HG03159 (cell line): ENCODE data around the gene FHIT.
A peak's percentile ranks its signal among the peaks of the same experiment; 100 is the strongest.

Experiments used
- ATAC-seq: cut with Tn5 transposase; IDR thresholded peaks from one replicate; pipeline ENCODE4 v1.9.1; 2021; ENCODE audit warnings: mild to moderate bottlenecking, moderate library complexity; ENCODE audit not compliant: unreplicated experiment

The FHIT gene

DNA sequence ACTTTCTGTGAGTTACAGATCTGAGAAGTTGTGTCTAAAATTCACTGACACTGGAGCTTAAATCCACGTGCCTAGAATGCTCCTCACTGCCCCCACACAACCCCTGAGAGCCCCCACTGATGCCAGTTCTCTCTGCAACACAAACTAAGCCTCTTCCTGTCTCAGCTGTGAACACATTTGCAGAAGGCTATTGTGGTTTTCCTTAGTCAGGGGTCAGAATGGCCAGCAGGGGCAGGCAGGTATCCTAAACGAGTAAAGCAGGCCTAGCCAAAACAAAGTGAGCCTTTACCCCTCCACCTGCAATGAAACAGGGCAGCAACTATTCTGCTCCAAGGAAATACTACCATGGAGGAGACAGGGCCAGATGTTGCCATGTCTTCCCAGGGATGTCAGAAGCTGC lies 78.6 kb downstream of the FHIT start:
- ATAC-seq, result no peak

DNA sequence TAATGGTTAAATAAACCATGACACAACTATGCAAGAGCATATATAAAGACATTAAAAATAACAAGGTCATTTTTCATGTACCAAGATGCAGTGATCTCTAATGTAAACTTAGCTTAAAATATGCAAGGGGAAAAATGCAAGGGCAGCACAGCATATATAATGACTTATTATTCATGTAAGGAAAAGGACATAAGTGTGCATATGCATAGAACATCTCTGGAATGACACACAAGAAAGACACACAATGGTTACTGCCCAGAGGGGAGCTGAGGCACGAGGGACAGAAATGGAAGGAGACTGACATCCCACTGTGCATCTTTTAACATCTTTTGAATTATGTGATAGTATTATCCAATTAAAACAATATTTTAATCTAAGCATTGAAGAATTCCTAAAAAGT lies 79.0 kb downstream of the FHIT start:
- no peak for ATAC-seq

DNA sequence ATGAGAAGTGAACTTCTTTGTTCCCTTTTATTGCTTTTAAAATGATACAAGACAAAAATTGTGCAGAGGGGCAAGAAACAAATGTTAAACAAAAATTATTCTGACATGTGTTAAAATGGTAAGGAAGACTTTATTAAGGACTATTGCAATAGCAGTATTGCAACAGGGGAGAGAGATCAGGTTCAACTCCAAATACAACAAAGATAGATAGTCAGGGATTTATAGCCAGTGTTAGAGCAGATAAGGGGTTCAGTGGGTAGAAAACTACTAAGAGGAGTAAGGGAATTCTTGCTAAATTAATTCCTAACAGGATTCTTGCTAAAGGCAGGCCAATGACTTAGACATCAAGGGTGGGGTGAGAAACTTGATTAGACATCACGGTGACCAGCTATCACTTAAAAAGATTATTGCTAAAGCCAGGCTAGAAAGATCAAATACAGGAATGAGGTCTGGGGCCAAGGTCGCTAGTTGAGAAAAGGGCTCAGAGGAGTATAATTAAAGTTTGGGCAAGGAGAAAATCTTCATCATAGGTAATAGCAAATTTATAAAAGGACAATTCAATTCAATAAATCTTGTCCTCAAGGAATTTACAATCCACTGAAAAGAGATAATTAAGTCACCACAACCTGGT lies 81.5 kb downstream of the FHIT start:
- no peak for ATAC-seq

DNA sequence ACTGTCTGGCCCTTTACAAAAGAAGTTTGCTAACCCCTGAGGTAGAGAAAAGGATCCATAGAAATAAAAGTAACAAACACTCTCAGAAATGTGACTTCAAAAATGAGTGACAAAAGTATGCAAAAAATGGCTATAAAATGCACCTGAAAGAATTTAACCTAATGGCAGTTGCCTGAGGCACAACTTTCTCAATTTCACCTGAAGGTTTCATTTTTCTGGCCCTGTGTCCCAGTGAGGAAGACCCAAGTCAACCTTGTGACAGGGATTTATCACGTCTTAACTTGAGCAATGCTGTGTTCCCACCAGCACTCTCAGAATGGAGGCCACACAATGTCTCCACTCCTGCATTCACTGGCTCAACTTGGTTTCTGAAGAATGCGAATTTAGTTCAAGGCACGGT lies 83.0 kb downstream of the FHIT start:
- ATAC-seq, result no peak

DNA sequence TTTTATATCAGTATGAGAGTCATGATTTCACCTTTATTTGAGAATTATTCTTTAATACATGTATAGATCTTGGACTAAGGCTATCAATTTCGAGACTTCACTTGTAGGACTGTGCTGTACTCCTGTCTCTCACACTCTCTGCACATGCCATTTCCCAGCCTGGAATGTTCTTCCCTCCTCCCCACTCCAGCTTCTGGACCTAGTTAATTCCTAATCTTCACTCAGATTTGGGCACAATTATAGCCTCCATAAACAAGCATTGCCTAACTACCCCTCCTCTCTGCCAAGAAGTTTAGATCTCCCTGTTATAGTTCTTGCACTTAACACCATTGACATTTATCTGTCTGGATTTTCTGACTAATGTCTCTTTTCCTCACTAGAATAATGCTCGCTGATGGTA lies 88.3 kb downstream of the FHIT start:
- ATAC-seq, result no peak

GRCh38 chr3:61158667-61159066 lies 92.6 kb downstream of the FHIT start:
- ATAC-seq, result no peak

- ATAC-seq, result no peak
Observed at GRCh38 chr3:61158216-61158615, 93.0 kb downstream of the FHIT start.

- ATAC-seq, result peak; percentile 88
Observed at GRCh38 chr3:61157414-61157813, 93.8 kb downstream of the FHIT start.

GRCh38 chr3:61155701-61156292 lies 95.5 kb downstream of the FHIT start:
- ATAC-seq, result no peak

DNA sequence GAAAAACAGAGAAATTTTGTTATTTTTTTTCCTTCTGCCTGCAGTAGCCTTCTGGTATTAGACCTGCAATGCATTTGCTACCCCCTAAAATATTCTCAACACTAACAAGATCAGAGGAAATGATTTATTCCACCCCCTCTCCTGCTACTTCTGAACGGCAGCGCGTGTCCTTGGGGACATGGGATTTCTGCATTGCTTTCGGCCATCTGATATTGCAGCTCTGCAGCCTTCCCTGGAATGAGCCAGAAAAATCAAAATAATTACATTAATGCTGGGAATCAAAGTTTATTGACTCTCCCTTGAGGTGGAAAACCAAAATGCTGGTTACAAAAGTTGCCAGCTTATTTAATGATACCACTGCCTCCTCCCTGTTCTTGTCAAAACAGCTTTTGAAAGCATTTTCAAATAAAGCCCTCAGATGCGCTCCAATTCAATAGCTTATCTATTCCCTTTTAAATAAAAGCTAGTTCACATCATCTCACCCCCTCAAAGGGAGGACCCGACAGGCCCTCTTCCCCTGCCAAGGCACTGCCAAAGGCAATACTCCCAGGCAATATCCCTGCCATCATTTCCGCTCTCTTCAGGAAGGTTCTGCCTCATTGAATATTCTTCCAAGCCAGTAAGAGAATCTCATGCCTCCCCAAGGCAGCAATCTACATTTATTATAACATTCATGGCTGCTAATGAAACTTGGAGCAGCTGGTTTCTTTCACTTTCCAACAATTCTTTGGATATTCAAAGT lies 96.6 kb downstream of the FHIT start:
- no peak for ATAC-seq

DNA sequence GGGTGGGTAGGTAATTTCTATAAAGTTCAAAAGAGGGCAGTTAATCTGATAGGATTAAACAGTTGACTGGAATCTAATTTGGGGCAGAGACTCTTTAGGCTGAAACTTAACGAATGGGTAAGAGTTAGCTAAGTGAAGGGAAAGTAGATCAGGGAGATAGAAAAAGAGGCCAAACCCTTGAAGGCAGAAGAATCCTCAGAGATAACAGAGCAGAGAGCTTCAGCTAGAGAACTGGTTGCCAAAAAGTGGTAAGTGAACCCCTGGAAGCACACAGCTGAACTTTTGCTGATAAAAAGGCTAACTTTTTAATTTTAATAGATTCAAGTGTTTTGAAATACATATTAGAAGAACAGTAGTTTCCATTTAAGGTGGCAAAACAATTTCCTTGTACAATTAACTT lies 99.2 kb downstream of the FHIT start:
- ATAC-seq, result no peak

- no peak for ATAC-seq
Observed at GRCh38 chr3:61149236-61149635, 102.0 kb downstream of the FHIT start.

GRCh38 chr3:61146010-61146890 lies 105.0 kb downstream of the FHIT start:
- peak; percentile 63 for ATAC-seq

- no peak for ATAC-seq
Observed at GRCh38 chr3:61141697-61142096, 109.6 kb downstream of the FHIT start.

DNA sequence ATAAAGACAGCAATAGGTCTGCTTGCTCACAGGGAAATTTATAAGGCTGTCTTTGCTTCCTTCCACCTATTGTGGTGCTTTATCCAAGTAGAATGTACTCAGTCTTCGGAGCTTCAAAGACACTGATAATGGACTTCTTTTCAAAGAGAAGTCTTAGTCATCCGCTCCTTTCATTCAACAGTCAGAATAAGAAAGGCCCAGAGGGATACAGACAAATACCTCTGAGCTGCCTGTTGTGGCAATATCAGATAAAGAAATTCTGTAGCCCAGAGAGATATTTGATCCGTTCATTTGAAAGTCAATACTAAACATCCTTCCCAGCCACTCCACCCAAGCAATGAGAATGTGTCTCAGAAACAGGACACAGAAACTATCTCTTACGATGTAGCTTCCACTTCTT lies 110.0 kb downstream of the FHIT start:
- ATAC-seq, result no peak

DNA sequence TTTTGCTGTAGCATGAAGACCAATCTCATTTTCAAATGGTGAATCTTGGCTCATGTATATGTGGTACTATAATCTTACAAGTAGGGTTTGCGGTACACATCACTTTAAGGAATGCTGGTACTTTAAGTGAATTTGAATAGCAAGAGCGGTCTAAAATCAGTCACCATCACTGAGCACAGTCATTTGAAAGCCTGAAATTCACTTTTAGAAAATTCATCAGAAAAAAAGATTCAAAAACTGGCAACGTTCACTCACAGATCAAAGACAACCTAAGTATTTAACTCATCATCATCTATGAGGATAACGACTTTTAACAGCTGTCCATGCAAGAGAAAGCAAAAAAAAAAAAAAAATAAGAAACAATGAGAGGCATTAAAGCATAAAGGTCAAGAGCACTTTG lies 111.6 kb downstream of the FHIT start:
- ATAC-seq, result no peak

DNA sequence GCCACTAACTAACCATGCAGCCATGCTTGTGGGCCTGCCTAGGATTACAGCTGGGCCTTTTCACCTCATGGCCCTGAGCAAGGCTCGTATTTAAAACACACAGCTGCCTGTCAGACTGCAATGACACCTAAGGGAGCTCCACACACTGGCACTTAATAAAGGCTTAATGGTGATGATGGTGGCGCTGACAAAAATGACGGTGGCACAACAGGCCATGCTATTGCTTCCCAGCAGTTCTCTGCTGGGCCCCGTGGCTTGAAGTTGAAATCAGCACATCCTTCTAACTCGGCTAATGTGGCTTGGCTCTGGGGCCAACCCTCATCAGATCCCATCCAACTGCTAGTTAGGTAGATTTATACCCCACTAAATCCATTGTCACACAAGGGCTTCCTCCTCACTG lies 112.9 kb downstream of the FHIT start:
- ATAC-seq, result no peak

- ATAC-seq, result no peak
Observed at GRCh38 chr3:61136191-61136590, 115.1 kb downstream of the FHIT start.

GRCh38 chr3:61134532-61134931 lies 116.7 kb downstream of the FHIT start:
- ATAC-seq, result no peak

GRCh38 chr3:61132062-61132461 lies 119.2 kb downstream of the FHIT start:
- ATAC-seq, result no peak

GRCh38 chr3:61118830-61119229 lies 132.4 kb downstream of the FHIT start:
- ATAC-seq, result no peak
